HG02870 (cell line): Measurements from ENCODE around the gene SCN4A.

Experiments
- ATAC-seq: cut with Tn5 transposase; IDR thresholded peaks from one replicate; pipeline ENCODE4 v1.9.1; 2021; ENCODE audit warnings: mild to moderate bottlenecking, moderate library complexity; ENCODE audit not compliant: unreplicated experiment

The SCN4A gene

DNA sequence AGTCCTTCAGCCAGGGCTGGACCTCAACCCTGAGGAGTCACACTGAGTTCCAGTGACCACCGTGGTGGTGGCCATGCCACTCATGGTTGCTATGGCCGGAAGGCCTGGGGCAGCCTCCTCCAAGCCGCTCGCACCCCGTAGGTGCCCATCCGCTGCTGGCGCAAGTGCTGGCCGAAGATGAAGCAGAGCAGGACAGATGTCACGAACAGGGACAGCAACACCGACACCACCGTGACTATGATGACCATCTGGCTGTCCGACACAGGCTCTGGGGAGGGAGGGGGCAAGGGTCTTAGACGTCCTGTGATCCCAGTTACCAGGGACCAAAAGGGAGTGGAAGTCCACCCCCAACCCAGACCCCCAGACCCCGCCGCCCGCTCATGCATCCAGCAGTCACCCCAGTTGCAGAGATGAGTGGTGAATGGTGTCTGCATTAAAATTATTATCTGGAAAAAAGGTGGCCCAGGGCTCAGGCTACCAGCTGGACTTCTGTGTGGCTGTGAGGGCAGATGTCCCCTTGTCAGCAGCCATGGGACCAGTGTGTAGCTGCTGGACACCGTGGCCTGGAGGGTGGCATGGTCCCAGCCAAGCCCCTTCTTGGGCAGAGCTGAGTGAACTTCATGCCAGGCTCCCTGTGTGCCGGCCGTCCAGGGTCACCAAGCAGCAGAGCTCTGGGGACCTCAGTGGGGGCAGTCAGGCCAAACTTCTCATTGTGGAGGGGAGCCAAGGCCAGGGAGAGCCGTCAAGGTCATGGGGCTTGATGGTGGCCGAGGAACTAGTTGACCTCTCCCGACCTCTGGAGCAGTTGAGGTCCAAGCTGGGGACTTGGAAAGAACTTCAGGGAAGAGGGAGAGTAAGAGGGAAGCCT lies 30.2 kb upstream of the SCN4A start:
- ATAC-seq, result no peak

DNA sequence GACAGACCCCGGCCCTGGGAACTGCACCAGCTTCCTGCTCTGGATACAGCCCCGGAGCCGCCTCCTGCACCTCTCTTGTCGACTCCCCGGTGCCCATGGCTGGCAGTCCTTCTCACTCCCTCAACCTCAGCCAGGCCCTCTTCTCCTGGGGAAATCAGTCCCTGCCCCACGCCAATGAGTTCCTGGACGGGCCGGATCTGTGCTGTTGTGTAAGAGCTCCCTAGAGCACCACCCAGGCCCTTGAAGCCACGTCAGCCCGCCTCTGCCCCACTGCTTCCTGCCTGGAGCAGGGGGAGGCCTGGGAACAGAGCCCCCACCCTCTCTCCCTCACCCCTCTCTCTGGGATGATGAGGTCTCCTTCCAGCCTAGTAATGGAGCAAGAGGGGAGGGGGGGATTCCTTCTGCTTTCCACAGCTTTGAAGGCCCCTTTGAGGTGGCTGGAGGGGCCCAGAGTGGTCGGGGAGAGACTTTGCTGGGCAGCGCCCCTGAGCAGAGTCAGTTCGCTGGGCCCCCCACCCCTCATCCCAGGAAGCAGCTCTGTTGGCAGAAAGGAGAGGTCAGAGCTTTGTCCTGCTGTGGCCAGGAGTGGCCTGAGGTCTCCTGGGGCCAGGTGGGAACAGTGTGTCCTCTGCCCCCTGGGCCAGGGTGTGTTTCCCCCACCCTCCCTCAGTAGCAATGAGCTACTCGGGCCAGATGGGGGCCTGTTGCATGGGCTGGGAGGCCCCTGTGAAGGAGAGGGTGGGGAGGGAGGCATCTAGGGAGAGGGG lies 29.2 kb upstream of the SCN4A start:
- no peak for ATAC-seq

DNA sequence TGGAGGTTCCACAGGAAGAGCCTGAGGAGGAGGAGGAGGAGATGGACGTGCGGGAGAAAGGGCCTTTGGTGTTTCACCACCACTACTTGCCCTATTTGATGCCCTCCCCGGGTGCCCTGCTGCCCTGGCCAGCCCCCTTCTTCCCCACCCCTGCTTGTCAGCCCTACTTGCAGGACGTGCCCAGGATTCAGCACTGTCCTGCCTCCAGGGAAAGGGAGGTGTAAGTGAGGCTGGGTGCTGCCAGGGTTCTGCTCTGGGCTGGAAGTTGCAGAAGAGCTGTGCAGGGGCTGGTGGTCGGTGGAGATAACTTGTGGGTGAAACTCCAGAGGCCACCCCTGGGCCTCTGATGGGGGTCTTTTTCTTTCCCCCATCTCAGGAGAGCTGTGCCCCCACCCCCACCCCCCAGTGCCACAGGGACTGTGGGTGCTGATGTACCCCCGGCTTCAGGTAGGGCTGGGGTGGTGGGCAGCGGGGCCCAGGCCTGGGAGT lies 28.4 kb upstream of the SCN4A start:
- no peak for ATAC-seq

DNA sequence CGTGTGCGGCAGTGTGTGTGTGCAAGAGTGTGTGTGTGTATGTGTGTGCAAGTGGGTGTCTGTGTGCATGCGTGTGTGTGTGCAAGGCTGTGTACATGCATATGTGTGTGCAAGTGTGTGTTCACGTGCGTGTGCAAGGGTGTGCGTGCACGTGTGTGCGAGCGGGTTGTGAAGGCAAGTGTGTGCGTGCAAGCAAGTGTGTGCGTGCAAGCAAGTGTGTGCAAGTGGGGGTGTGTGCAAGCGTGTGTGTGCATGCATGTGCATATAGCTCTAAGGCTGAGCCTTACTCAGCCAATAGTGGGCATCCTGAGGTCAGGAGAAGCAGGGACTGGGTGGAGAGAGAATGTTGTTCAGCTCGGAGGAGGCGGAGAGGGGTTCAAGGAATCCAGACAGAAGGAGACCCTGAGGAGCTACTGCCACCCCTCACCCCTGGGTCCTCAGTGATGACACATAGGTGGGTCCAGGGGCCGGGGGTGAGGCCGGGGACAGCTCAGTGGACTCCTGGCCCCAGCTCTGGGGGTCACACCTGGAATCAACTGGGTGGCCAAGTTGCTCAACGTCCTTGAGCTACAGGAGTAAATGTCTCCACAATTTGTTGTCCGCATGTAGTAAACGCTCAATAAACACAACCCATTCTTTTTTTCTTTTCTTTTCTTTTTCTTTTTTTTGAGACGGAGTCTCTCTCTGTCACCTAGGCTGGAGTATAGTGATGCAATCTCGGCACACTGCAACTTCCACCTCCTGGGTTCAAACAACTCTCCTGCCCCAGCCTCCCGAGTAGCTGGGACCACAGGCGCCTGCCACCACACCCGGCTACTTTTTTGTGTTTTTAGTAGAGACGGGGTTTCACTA lies 27.2 kb upstream of the SCN4A start:
- no peak for ATAC-seq

DNA sequence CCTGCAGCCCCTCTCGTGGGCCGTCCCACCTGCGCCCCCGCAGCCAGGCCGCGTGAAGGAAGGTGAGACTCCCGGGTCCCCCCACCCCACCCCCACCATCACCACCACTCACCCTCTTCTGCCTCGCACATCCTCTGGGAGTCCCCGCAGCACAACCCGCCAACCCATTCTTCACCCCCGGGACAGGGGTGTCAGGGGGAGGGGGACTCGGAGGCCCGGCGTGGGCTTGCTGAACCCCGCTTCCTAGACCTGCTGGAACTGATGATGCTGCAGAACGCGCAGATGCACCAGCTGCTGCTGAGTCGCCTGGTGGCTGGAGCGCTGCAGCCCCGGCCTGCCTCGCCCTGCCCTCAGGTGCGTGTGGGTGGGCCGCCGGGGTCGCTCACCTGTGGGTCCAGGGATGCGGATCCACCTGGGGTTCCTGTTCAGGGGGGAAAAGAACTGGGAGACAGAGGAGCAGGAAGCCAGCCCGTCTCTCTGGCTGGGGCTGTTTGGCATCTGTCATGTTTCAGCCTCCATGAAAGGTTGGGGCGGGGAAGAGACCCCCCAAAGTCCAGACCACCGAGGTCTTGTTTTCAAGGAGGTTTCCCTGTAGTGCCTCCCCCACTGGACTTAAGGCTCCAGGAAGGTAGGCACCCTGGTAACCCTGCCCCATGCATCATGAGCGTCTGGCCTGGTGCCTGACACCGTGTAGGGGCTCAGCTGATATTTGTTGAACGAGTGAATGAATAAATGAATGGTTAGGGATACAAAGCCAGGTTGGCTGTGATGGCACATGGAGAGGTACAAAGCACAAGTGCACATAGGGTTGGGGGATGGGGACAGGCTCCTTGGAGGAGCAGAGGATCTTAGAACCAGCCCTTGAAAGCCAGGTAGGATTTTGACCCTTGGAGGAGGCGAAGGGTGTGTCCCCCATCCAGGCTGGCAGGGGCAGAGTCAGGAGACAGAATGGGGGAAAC lies 26.3 kb upstream of the SCN4A start:
- ATAC-seq, result no peak

DNA sequence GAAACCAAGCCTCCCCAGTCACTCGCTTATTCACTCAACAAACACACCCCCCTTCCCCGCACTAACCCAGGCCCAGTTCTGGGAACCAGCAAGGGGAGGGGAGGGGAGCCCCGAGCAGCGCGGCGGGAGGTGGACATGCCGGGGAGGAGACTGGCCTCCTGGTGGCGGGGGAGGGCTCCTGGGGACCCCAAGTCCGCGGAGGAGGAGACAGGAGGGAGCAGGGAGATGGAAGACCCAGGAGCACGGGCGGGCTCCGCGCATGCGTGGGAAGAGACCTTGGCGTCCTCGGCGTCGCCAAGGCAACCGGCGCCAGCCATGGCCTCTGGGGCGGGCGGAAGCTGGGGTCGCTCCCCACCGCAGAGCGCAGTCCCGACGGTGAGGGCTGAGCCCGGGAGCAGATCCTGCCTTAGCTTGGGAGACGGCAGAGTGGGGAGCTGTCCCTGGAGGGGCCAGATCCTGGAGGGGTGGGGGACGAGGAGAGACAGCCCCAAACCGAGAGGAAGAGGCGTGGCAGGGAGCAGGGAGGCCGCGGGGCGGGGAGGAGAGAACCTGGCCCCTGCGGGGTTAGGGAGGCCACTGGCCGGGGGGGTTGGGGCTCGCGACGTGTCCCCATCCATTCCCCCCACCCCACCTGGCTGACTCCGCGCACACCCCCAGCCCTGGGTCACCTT lies 25.5 kb upstream of the SCN4A start, which contains the start of gene PRR29:
TSS of gene PRR29 (plus strand) at position 302 of the 671 bp plus-strand sequence. CDS start at position 316, 14 bp downstream.
- peak; percentile 48 for ATAC-seq

DNA sequence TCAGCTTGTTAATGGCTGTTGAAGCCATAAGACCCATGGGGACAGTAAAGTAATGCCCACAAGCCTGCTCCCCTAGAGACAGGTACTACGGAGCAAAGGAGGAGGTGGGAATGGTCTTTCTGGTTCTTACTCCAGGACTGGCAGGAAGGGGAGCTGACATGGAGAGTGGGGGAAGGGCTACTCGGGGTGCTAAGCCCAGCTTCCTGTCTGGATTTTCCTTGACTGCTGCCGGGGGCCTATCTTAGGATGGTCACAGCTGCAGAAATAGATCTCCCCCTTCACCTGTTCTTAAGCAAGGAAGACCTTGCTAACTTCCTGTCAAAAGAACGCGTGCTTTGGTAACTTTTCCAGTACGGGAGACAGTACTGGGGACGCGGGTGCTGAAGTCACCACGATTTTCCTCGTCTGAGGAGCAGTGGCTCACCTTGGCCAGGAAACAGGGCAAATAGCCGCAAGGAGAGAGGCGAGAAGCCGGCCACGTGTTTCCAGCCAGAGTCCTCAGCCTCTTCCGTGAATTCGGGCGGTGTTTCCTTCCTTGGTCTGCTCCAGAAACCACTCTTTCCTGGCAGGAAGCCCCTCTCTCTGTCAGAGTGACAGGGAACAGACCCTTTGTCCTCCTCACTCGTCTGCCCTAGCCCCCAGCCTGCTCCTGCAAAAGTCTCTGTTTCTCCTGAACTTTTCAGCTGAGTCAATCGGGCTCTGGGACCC lies 24.8 kb upstream of the SCN4A start:
- no peak for ATAC-seq

DNA sequence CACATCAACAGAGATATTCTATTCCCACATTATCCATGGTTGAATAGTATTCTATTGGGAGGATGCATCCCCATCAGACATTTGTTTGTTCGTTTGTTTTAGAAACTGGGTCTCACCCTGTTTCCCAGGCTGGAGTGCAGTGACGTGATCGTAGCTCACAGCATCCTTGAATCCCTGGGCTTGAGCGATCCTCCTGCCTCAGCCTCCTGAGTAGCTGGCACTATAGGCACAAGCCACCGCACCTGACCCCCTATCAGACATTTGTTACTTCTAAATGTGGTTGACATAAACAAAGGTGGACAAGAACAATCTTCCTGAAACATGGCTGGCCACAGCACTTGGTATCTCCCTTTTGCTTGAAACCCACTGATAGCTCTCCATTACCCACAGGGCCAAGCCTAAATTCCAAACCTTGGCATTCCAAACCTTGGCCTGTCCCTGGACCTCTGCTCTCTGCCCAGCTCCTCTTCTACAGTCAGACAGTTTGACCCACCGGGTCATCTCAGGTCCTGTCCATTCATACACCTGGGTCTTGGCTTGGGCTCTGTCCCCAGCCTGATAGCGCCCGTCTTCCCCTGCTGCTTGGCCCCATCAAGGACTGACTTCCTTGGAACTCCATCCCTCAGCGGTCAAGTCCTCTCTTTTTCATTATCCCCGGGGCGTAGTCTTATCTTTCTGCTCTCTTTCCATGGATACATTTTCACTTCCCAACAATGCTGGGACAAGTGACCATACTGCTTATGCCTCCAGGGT lies 23.9 kb upstream of the SCN4A start:
- no peak for ATAC-seq

DNA sequence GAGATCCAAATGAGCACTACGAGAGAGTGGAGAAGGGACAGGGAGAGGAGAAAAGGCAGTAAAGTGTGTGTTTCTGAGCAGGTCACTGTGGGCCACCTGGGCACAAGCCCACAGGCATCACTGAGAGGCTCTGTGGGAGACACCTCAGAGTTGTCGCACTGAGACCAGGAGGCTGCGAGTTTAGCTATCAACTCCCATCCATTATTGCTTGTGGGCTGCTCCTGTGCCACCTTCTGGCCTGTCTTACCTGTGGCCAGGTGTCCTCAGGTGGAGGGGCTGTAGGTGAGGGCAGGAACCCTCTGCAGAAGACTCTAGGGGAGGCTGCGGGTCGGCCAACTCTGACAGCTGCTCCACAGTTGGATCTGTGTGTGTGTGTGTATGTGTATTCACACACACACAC lies 22.9 kb upstream of the SCN4A start:
- no peak for ATAC-seq

DNA sequence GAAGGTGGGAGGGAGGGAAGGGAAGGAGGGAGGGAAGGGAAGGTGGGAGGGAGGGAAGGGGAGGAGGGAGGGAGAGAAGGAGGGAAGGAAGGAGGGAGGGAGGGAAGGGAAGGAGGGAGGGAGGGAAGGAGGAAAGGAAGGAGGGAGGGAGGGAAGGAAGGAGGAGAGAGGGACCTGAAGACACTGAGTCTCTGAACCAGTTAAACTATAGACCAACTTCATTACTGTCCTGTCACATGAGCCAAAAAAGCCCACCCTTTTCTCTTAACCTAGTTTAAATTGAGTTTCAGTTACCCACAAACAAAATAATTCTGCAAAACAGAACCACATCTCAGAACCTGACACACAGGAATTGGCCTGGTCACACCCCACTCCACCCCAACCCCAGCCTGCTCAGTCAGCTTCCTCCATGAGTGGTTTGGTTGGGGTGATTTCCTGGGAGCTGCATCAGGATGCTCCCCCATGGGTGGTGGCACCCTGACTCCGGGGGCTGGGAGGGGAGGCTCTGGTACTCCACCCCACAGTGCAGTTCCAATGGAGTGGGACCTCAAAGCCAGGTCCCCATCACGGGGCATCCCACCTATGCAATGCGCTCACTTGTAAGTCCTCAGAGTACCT lies 20.8 kb upstream of the SCN4A start:
- ATAC-seq, result no peak

DNA sequence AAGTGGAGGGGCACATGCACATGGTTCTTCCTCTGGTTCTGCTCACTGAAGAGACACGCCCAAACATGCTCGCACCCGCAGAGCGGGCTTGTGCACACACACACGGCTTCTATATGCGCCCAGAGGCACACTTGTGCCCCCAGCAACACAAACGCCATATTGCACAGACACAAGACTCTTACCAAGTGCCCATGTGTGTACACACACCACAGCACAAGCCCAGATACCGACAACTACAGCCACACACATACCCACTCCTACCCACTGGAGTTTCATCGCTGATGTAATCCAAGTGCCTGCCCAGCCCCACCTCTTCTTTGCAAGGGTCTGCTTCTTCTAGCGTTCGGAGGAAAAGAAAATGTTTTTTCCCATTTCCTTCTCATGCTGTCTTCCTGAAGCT lies 18.9 kb upstream of the SCN4A start:
- no peak for ATAC-seq

DNA sequence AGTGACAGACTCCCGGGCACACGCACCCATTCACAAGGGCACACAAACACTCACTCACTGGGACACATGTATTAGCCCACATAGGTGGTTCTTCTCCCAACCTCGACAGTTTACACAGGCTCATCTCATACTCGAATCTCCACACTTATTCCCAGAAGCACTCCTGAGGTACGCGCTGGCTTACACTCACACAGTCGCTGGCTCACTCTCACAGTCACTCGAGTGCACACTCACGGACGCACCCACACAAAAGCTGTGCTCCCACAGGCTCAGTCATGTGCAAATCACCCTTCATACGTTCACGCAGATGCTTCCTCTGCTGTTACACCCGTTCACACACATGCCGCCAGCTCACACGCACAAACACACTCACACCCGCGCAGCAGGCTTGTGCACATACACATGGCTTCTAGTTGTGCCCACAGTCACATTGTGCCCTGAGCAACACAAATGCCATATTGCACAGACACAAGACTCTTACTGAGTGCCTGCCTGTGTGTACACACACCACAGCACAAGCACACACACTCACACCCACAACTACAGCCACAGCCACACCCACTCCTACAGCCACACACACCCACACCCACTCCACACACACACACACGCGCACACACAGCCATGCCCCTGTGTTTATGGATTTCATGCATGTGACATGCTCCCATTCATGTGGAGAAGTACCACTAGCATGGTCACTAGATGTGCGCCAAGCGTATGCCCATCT lies 17.1 kb upstream of the SCN4A start:
- ATAC-seq, result no peak

DNA sequence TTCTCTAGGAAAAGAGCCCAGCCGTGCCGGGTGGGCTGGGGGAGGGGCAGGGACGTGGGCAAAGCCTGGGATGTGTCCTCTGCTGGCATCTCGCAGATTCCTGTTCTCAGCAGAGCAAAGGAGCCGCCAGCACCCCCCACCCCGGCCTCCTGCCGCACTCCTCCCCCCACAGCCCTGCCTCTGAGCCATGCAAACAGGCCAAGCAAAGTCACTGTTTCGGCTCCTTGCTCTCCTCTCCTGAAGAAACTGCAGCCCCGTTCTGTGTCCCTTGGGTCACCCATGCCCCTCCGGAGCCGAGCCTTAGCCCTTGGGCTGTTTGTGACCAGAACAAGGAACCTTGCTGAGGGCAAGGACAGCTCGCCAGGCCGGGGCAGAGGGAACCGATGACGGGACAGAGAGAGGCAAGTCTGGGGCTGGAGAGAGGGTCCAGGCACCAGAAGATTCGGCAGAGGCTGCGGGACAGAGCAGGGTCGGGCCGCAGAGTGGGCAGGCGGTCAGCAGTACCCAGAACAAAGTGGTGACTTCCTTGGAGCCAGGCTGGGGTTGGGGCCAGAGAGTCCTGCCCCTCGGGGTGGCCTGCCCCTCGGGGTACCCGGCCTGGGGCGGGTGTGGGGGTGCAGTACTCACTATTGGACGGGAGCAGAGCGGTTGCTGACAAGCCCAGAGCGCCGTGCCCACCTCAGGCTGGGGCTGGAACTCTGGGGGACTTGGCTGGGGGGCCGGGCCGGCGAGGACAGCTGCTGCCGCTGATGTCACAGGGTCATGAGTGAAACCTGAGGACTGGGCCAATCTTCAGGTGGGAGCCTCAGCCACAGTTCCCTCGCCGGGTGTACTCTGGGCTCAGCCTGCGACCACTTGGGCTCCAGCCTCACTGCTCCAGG lies 16.3 kb upstream of the SCN4A start:
- no peak for ATAC-seq

DNA sequence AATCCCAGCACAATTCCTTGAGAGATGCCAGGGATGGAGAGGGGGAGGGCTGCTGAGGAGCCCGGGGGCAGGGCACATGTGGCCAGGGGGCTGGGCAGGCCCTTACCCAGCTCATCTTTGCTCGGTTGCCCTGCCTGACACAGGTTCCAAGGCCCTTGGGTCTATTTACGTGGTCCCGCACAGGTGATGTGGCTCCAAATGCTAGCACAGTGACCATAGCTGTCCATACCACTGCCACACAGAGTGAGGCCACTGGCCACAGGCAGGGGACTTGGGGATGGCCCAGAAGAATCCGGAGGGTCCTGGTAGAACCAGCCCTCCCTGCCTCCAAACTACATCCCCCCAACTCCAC lies 15.4 kb upstream of the SCN4A start:
- no peak for ATAC-seq

DNA sequence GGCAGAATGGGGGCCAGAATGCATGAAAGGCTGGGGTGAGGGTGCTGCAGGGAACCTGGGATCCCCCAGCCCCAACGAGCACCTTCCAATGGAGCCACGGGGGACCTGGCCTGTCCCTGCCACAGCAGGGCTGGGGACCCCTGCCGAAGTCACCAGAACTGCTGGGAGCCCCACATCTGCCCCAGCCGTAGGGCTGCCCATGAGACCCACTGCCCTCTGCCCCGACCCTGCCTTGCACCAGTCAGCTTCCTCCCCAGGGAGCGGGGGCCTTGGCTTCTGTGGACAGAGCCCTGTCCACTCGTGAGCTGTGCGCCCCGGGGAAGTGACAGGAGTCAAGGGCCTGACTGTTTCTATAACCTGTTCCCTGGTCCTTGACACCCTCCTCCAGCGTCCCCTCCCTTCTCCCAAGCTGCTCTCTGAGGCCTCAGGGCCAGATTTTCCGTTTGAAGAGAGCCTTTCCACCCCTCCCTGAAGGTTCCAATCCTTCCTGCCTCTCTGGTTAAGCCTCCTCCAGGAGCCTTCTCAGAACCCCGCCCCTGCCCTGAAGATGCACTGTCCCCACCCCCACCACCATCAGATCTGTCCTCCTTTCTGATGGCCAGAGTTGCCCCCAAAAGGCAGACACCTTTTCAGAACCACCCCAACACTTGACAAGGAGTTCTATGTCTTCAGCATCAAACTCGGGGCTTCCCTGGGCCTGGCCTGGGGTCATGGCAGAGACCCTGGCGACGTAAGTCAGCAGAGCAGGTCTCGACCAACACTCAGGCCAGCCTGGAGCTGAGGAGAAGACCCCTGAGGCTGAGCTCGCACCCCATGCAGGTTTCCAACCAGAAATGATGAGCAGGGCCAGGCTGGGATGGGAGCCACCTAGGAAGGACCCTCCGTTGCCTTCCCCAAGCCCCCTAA lies 14.8 kb upstream of the SCN4A start:
- ATAC-seq, result no peak
